22Rv1 (cell line): ENCODE data around the gene LINC01488.

Experiments used
- CTCF ChIP-seq: fragments of 450-650 bp; IDR thresholded peaks from 2 replicates; pipeline ENCODE4 v1.5.1; 2017; ENCODE audit warnings: mild to moderate bottlenecking
- ZFX ChIP-seq: fragments of 450-650 bp; IDR thresholded peaks from 2 replicates; pipeline ENCODE4 v1.6.1; 2017; ENCODE audit warnings: antibody characterized with exemption, borderline replicate concordance

- TF ChIP-seq CTCF (no peak), ZFX (no peak)
Measured at GRCh38 chr11:69475866-69476471, 5.5 kb upstream of the LINC01488 start.
